Brain microvascular endothelial cell (primary cell): ENCODE results near the gene CEBPG.

Source experiments
- DNase-seq: peaks from one replicate; pipeline ENCODE4 v3.0.0-alpha.2; 2020
- H3K27ac ChIP-seq: fragments of 250-450 bp; sonication (Bioruptor Pico); 2 replicates; pipeline ENCODE4 v1.5.1; 2020; ENCODE audit warnings: mild to moderate bottlenecking, moderate library complexity
- H3K27me3 ChIP-seq: fragments of 250-450 bp; sonication (Bioruptor Pico); replicated peaks from 2 replicates; pipeline ENCODE4 v1.5.1; 2020; ENCODE audit warnings: mild to moderate bottlenecking
- H3K36me3 ChIP-seq: fragments of 250-450 bp; sonication (Bioruptor Pico); replicated peaks from 2 replicates; pipeline ENCODE4 v1.5.1; 2020; ENCODE audit warnings: mild to moderate bottlenecking
- H3K4me3 ChIP-seq: 2 replicates; pipeline ENCODE4 v1.5.1; 2011; ENCODE audit warnings: low read depth, mild to moderate bottlenecking, control low read depth, low read length, moderate library complexity
- in situ Hi-C: cut with HindIII; loops from 2 replicates; pipeline ENCODE4 v1.10.0; 2017; ENCODE audit warnings: low sequenced_read_pairs, low pct_ligation_motif_present
- TF ChIP-seq, protein P1 (sequence below): IDR thresholded peaks from 2 replicates; pipeline ENCODE4 v1.5.1; 2011; ENCODE audit warnings: low read depth, mild to moderate bottlenecking, moderate library complexity, low read length, control low read depth, inconsistent platforms; ENCODE audit errors: missing control alignments

CEBPG gene

DNA sequence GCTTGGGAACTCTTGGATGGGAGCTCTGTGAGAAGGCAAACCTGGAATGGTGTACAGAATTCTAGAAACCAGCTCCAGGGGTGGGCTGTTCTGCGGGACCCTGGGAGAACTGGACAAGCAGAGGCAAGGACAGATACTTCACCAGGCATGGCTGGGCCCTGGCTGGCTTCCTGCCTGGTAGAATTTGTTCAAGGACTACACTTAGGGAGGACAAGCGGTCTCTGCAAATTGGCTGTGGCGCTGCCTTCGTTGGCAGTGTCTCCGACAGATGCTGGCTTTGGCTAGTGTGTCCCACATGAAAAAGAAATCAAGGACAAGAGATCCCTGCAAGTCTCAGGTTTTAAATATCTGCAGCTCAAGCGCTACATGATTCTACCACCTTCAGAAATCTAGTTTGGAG lies 12.4 kb downstream of the CEBPG start:
- TF ChIP-seq, protein P1, sequence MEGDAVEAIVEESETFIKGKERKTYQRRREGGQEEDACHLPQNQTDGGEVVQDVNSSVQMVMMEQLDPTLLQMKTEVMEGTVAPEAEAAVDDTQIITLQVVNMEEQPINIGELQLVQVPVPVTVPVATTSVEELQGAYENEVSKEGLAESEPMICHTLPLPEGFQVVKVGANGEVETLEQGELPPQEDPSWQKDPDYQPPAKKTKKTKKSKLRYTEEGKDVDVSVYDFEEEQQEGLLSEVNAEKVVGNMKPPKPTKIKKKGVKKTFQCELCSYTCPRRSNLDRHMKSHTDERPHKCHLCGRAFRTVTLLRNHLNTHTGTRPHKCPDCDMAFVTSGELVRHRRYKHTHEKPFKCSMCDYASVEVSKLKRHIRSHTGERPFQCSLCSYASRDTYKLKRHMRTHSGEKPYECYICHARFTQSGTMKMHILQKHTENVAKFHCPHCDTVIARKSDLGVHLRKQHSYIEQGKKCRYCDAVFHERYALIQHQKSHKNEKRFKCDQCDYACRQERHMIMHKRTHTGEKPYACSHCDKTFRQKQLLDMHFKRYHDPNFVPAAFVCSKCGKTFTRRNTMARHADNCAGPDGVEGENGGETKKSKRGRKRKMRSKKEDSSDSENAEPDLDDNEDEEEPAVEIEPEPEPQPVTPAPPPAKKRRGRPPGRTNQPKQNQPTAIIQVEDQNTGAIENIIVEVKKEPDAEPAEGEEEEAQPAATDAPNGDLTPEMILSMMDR, result no peak

DNA sequence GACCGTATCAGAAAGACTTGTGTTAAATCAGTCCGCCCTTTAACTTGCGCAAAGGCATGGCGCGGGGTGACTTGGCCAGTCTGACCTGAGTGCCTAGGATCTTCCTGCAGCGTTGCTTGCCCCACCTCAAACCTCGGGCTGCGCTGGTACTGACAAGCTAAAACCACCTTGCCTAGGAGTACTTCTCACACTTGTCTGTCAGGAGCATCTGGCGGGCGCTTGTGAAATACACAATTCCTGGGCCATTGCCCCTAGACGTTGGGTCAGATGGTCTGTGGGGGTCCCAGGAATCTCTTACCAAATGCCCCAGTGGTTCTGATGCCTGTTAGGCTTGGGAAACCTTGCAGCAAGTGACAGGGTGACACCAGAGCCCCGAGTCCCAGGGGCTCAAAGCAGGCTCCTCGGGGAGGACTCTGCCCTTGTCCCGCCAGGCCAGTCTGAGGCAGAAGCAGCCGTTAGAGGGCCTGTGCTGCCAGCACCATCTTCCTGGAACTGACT lies 12.9 kb downstream of the CEBPG start:
- Histone ChIP-seq H3K27me3 (no peaks in the 10 kb centered on the region), H3K36me3 (peaks cover 5% of the 10 kb centered on the region), H3K27ac (no peak overlapping the region), H3K4me3 (no peak overlapping the region)
- TF ChIP-seq, protein P1, result no peak
- in situ Hi-C loops, result no loop called here
- DNase-seq, result no peak

More for the DNA sequence above, 12.4 kb downstream of the CEBPG start:
- in situ Hi-C loops, result no loop called here
- Histone ChIP-seq H3K36me3 (peaks cover 5% of the 10 kb centered on the region), H3K4me3 (no peak overlapping the region), H3K27me3 (no peaks in the 10 kb centered on the region), H3K27ac (no peak overlapping the region)
- no peak for DNase-seq

DNA sequence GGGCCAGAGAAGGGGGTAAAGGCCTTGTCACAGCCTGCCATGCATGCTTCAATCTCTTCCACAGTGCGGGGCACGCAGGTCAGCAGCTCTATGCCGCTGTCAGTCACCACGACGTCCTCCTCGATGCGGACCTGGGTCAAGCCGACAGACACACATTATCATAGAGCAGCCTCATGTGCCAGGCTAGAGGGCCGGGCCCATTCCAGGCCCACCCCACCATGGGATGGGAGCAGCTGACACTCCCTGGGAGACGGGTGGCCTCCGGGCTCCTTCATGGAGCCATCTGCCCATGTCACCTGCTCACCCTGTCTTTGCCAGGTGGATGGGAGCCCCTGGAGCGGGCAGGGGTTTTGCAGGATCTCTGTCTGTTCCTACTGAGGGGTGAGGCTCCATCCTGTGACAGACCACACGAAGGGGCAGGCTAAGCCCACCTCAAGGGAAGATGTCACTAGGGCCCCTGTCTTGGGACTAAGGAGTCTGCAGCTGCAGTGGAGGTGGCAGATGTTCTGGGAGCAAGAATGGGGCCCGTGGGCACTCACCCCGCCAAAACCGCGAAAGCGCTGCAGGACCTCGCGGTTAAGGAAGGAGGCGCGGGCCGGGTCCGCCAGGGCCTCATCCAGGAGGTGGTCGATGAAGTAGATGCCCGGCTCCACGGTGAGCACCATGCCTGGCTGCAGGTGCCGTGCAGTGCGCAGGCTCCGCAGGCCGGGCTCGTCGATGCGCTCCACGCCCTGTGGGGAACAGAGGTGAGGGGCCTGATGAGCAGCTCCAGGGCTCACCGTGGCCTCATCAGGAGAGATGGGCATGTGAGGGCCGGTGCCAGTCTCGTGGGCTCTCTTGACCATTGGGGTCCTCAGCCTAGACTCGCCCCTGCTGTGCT lies 14.1 kb downstream of the CEBPG start:
- H3K27me3 ChIP-seq, result no peaks in the 10 kb centered on the region
- peaks cover 5% of the 10 kb centered on the region for H3K36me3 ChIP-seq
- no peak for DNase-seq
- H3K27ac ChIP-seq, result no peak overlapping the region
- H3K4me3 ChIP-seq, result no peak overlapping the region
- in situ Hi-C loops, result no loop called here
- TF ChIP-seq, protein P1, result no peak

DNA sequence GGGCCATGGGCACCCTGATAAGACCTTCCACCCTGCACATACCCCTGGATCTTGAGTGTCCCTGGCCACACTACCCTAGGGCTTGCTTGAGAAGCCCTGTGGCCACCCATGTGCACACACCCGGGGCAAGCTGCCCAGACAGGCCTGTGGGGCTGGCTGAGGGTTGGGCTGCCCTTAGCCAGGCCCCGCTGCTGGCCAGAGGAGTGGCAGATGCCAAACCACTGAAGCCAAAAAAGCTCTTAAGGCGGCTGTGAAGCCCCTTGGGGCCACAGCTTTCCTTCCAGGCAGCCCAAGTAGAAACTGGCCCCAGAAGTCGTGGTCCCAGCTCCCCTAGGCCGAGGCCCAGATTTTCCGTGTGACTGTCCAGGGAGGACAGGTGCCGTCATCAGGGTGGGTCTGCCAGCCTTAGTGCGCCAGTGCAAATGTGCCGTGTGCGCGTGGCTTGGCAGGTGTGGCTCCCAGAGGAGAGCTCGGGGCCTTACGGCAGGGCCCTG lies 14.8 kb downstream of the CEBPG start:
- TF ChIP-seq, protein P1, result no peak
- H3K27ac ChIP-seq, result no peak overlapping the region
- in situ Hi-C loops, result no loop called here
- DNase-seq, result no peak
- H3K27me3 ChIP-seq, result no peaks in the 10 kb centered on the region
- H3K36me3 ChIP-seq, result peaks cover 5% of the 10 kb centered on the region
- no peak overlapping the region for H3K4me3 ChIP-seq

DNA sequence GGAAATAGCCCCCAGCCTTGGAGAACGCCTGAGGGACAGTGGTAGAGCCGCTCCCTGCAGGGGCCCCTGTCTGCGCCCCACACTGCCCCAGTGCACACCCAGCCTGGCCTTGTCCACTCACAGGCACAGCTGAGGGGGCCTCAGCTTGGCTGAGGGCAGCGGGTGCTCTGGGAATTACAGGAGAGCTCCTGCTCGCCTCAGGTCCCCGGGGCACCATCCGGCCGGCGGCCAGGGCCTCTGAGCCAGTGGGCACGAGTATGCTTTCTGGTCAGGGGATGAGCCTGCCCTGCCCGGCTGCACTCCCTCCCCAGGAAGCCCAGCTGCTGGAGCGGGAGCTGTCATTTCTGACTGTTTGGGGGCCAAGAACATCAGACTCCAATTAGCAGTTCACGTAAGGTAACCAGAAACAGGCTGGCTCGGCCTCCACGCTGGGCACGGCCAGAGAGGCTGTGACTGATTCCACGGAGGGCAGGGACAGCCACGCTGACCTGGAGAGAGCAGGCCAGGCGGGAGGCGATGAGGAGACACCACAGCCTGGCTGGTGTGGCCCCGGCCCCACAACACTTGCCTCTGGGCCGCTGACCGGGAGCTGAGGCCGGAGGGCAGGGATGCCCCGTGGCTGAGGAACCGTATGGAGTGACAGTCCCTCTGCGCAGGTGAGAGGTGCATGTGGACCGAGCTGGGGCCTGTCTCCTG lies 15.4 kb downstream of the CEBPG start:
- DNase-seq, result no peak
- TF ChIP-seq, protein P1, result no peak
- in situ Hi-C loops, result no loop called here
- no peaks in the 10 kb centered on the region for H3K27me3 ChIP-seq
- H3K4me3 ChIP-seq, result no peak overlapping the region
- peaks cover 5% of the 10 kb centered on the region for H3K36me3 ChIP-seq
- no peak overlapping the region for H3K27ac ChIP-seq
